Measurements from ENCODE around the gene DNM3.

The DNM3 gene

DNA sequence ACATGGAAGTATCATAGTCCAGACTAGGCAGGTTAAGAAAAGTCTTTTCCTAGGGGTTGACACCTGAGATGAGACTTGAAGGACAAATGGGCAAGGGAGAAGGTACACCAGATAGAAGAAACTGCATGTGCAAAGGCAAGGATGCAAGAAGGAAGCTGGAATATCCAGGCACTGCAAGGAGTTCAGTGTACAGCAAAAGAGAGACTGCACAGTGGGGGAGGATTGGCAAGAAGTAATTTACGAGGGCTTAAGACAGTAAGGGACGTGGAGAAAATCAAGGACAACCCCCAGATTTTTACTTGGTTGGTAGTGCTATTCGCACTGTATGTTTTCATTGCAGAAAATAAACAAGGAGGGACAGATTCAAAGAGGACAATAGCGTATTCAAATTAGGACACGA lies 58.5 kb downstream of the DNM3 start:
- H3K4me3 ChIP-seq = no peak overlapping the region

DNA sequence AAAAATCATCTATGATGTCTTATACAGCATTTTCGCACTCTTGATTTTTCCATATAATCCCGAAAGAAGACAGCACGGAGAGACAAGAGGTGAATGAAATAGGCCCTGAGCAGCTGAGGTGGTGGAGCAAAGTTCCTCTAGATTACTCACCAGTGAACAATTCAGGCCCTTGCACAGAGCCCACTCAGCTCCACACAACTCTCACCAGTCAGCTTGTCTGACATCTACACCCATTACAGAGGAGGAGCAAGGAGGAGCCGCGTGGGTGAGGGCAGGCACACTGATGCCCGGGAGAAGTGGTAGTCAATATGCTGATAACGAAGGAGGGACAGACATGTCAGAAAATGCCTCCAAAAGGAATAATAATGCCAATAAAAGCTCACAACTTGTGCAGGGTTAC lies 59.9 kb downstream of the DNM3 start:
- H3K4me3 ChIP-seq = no peak overlapping the region
- no peak for DNase-seq (ENCODE audit: low spot score)
- no peak for TF ChIP-seq CTCF (IDR thresholded peaks at IDR 0.05)
- H3K27ac ChIP-seq = no peak overlapping the region

More for the DNA sequence above, 58.5 kb downstream of the DNM3 start:
- H3K27ac ChIP-seq = no peak overlapping the region
- DNase-seq (ENCODE audit: low spot score) = no peak
- no peak for TF ChIP-seq CTCF (IDR thresholded peaks at IDR 0.05)

GRCh38 chr1:171902527-171902926 lies 61.2 kb downstream of the DNM3 start:
- no peak for DNase-seq (ENCODE audit: low spot score)
- H3K27ac ChIP-seq = no peak overlapping the region
- peak overlapping the region; percentile 25 for H3K4me3 ChIP-seq
- no peak for TF ChIP-seq CTCF (IDR thresholded peaks at IDR 0.05)

DNA sequence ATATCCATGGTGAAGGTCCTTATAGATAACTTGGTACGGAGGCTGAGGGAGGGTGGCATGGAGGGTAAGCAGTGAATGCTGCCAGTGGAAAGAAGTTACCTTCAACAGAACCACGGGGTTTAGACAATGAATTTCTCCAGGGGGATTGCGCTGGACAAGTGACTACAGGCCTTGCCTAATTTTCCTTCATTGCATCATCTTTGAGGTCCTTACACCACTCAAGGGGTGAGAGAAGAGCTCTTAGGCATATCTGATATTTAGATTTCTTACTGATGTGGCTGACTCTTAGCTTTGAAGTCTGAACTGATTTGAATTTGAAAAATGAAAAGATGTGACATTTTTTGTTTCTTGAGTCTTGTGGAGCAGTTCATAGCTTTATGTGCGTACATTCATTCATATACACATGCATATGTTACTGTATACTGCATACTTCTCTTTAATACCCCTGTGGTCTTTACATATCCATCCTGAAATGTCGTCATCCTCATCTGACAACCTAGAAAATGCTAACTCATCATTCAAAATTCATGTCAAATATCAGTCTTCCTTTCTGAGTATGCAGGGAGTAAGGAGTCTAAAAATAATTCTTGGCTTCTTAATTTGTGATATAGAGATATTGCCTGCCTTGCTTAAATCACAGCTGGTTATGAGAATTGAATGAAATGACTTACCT lies 63.6 kb downstream of the DNM3 start:
- no peak overlapping the region for H3K27ac ChIP-seq
- no peak overlapping the region for H3K4me3 ChIP-seq
- DNase-seq (ENCODE audit: low spot score) = no peak
- TF ChIP-seq CTCF (IDR thresholded peaks at IDR 0.05) = no peak

DNA sequence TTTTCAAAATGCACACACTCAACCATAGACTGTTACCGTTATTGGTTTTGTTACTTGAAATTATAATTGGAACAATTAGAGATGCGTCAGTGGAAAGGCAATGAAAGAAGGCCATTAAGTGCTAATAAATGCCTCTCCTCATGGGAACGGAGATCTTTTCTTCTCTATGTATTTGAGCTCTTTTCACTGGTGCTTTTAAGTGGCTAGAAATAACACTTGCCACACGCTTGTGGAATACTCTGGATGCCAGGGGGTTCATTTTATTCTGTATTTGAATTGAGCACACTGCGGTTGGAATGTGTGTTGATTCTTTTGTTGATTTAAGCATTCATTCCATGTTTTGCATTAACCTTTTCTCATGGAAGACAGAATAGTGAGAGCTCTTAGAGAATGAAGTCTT lies 68.4 kb downstream of the DNM3 start:
- no peak for TF ChIP-seq CTCF (IDR thresholded peaks at IDR 0.05)
- DNase-seq (ENCODE audit: low spot score) = no peak
- H3K4me3 ChIP-seq = no peak overlapping the region
- no peak overlapping the region for H3K27ac ChIP-seq

- H3K27ac ChIP-seq = no peak overlapping the region
- no peak for TF ChIP-seq CTCF (IDR thresholded peaks at IDR 0.05)
- DNase-seq (ENCODE audit: low spot score) = no peak
- H3K4me3 ChIP-seq = no peak overlapping the region
These were observed 69.5 kb downstream of the DNM3 start for GRCh38 chr1:171910786-171911185.

DNA sequence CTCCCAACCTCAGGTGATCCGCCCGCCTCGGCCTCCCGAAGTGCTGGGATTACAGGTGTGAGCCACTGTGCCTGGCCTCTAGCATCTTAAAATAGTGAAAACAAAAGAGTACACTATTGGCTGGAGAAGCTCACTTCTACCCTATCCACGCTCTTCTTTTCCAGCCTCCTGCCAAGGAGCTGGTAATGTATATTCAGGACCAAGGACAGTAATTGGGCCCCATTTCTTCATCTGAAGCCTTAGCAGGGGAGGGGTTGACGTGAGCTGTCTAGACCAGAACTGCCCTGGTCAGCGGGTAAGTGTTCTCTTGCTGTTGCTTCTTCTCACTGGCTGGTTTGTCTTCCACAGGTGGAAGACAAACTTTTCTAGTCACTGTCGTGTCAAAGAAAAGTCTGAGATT lies 70.2 kb downstream of the DNM3 start:
- TF ChIP-seq CTCF (IDR thresholded peaks at IDR 0.05) = no peak
- H3K4me3 ChIP-seq = no peak overlapping the region
- no peak overlapping the region for H3K27ac ChIP-seq
- no peak for DNase-seq (ENCODE audit: low spot score)

All from coronary artery (tissue), 2 donors.